ENCODE measurements around the gene ADGRL2.
A peak's percentile ranks its signal among the peaks of the same experiment; 100 is the strongest.

Gene ADGRL2

GRCh38 chr1:81874940-81875339 is 74.2 kb downstream of the ADGRL2 start:
- no peaks in the 10 kb centered on the region for H3F3A ChIP-seq (ENCODE audit: insufficient read depth)
- H3K36me3 ChIP-seq (ENCODE audit: low read length): no peaks in the 10 kb centered on the region
- no peaks in the 10 kb centered on the region for H3K9me3 ChIP-seq (ENCODE audit: insufficient read depth, low read length)
- H3K27me3 ChIP-seq (ENCODE audit: low read length): no peaks in the 10 kb centered on the region
- no peak overlapping the region for H3K4me2 ChIP-seq (ENCODE audit: low read depth, low read length, poor library complexity, severe bottlenecking)
- no peak overlapping the region for H3K9ac ChIP-seq (ENCODE audit: low read length)
- no peak for TF ChIP-seq EZH2phosphoT487 (conservative IDR thresholded peaks at IDR 0.05; ENCODE audit: low read length)
- TF ChIP-seq, protein P1, sequence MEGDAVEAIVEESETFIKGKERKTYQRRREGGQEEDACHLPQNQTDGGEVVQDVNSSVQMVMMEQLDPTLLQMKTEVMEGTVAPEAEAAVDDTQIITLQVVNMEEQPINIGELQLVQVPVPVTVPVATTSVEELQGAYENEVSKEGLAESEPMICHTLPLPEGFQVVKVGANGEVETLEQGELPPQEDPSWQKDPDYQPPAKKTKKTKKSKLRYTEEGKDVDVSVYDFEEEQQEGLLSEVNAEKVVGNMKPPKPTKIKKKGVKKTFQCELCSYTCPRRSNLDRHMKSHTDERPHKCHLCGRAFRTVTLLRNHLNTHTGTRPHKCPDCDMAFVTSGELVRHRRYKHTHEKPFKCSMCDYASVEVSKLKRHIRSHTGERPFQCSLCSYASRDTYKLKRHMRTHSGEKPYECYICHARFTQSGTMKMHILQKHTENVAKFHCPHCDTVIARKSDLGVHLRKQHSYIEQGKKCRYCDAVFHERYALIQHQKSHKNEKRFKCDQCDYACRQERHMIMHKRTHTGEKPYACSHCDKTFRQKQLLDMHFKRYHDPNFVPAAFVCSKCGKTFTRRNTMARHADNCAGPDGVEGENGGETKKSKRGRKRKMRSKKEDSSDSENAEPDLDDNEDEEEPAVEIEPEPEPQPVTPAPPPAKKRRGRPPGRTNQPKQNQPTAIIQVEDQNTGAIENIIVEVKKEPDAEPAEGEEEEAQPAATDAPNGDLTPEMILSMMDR (IDR thresholded peaks at IDR 0.05; ENCODE audit: insufficient read depth, low read length, poor library complexity, severe bottlenecking): no peak
- H2AFZ ChIP-seq (ENCODE audit: low read depth, low read length, severe bottlenecking): peak overlapping the region; percentile 10
- no peak overlapping the region for H3K4me3 ChIP-seq (ENCODE audit: insufficient read depth, low read length, poor library complexity, severe bottlenecking)
- no peaks in the 10 kb centered on the region for H3K9me2 ChIP-seq (replicated peaks; ENCODE audit: insufficient read depth, low read length)
- H3K79me2 ChIP-seq (ENCODE audit: insufficient read depth, low read length): no peaks in the 10 kb centered on the region
- no peaks in the 10 kb centered on the region for H4K20me1 ChIP-seq (ENCODE audit: low read depth, low read length)
- H3K27ac ChIP-seq (ENCODE audit: low read depth, low read length): no peak overlapping the region

- TF ChIP-seq, protein P1 (IDR thresholded peaks at IDR 0.05; ENCODE audit: insufficient read depth, low read length, poor library complexity, severe bottlenecking): no peak
- TF ChIP-seq EZH2phosphoT487 (conservative IDR thresholded peaks at IDR 0.05; ENCODE audit: low read length): no peak
These were observed 76.4 kb downstream of the ADGRL2 start for GRCh38 chr1:81876901-81877733.

GRCh38 chr1:81877940-81878339 is 77.2 kb downstream of the ADGRL2 start:
- Histone ChIP-seq H3K79me2 (ENCODE audit: insufficient read depth, low read length) (no peaks in the 10 kb centered on the region), H3K9me3 (ENCODE audit: insufficient read depth, low read length) (no peaks in the 10 kb centered on the region)

More at GRCh38 chr1:81876901-81877733, 76.4 kb downstream of the ADGRL2 start:
- Histone ChIP-seq H3K9me2 (replicated peaks; ENCODE audit: insufficient read depth, low read length) (no peaks in the 10 kb centered on the region), H3K4me2 (ENCODE audit: low read depth, low read length, poor library complexity, severe bottlenecking) (no peak overlapping the region), H3K9ac (ENCODE audit: low read length) (no peak overlapping the region), H2AFZ (ENCODE audit: low read depth, low read length, severe bottlenecking) (no peak overlapping the region), H3K9me3 (ENCODE audit: insufficient read depth, low read length) (no peaks in the 10 kb centered on the region), H3K79me2 (ENCODE audit: insufficient read depth, low read length) (no peaks in the 10 kb centered on the region), H3F3A (ENCODE audit: insufficient read depth) (no peaks in the 10 kb centered on the region), H3K27me3 (ENCODE audit: low read length) (no peaks in the 10 kb centered on the region), H3K36me3 (ENCODE audit: low read length) (no peaks in the 10 kb centered on the region), H3K27ac (ENCODE audit: low read depth, low read length) (no peak overlapping the region), H4K20me1 (ENCODE audit: low read depth, low read length) (no peaks in the 10 kb centered on the region), H3K4me3 (ENCODE audit: insufficient read depth, low read length, poor library complexity, severe bottlenecking) (no peak overlapping the region)

More at GRCh38 chr1:81877940-81878339, 77.2 kb downstream of the ADGRL2 start:
- Histone ChIP-seq H2AFZ (ENCODE audit: low read depth, low read length, severe bottlenecking) (no peak overlapping the region), H4K20me1 (ENCODE audit: low read depth, low read length) (no peaks in the 10 kb centered on the region), H3K9me2 (replicated peaks; ENCODE audit: insufficient read depth, low read length) (no peaks in the 10 kb centered on the region), H3K36me3 (ENCODE audit: low read length) (no peaks in the 10 kb centered on the region), H3K4me3 (ENCODE audit: insufficient read depth, low read length, poor library complexity, severe bottlenecking) (no peak overlapping the region), H3F3A (ENCODE audit: insufficient read depth) (no peaks in the 10 kb centered on the region), H3K27ac (ENCODE audit: low read depth, low read length) (no peak overlapping the region), H3K4me2 (ENCODE audit: low read depth, low read length, poor library complexity, severe bottlenecking) (no peak overlapping the region), H3K9ac (ENCODE audit: low read length) (no peak overlapping the region), H3K27me3 (ENCODE audit: low read length) (no peaks in the 10 kb centered on the region)
- TF ChIP-seq, protein P1 (IDR thresholded peaks at IDR 0.05; ENCODE audit: insufficient read depth, low read length, poor library complexity, severe bottlenecking): no peak
- TF ChIP-seq EZH2phosphoT487 (conservative IDR thresholded peaks at IDR 0.05; ENCODE audit: low read length): no peak
